H9 (cell line): ENCODE results near the gene LY6G5C. TPM values are rescaled to one million over a fixed set of nuclear protein-coding genes. Genes with fewer than 3 reads are reported as not detected.

Experiments used
- DNase-seq: peaks from one replicate; pipeline ENCODE4 v3.0.0-alpha.2; 2017
- H2AFZ ChIP-seq: one replicate; pipeline ENCODE4 v1.6.1; 2013; ENCODE audit warnings: mild to moderate bottlenecking, low read length, control low read depth, moderate library complexity
- H2AK5ac ChIP-seq: 2 replicates; pipeline ENCODE4 v1.6.1; 2013; ENCODE audit warnings: low read length, control low read depth, mixed read lengths; ENCODE audit not compliant: insufficient read length
- H2BK120ac ChIP-seq: one replicate; pipeline ENCODE4 v1.6.1; 2013; ENCODE audit warnings: low read depth, mild to moderate bottlenecking, low read length, control low read depth, inconsistent platforms; ENCODE audit not compliant: poor library complexity, severe bottlenecking
- H2BK12ac ChIP-seq: 2 replicates; pipeline ENCODE4 v1.6.1; 2013; ENCODE audit warnings: low read length, control low read depth, mixed read lengths, low read depth; ENCODE audit not compliant: insufficient read length
- H2BK15ac ChIP-seq: 2 replicates; pipeline ENCODE4 v1.6.1; 2013; ENCODE audit warnings: low read depth, low read length, control low read depth
- H2BK20ac ChIP-seq: one replicate; pipeline ENCODE4 v1.6.1; 2013; ENCODE audit warnings: low read depth, mild to moderate bottlenecking, low read length, control low read depth, inconsistent platforms; ENCODE audit not compliant: poor library complexity, severe bottlenecking
- H2BK5ac ChIP-seq: 2 replicates; pipeline ENCODE4 v1.6.1; 2013; ENCODE audit warnings: low read length, control low read depth, mixed read lengths; ENCODE audit not compliant: insufficient read length
- H3K14ac ChIP-seq: 2 replicates; pipeline ENCODE4 v1.6.1; 2013; ENCODE audit warnings: low read length, control low read depth; ENCODE audit not compliant: insufficient read depth
- H3K18ac ChIP-seq: 2 replicates; pipeline ENCODE4 v1.6.1; 2013; ENCODE audit warnings: low read depth, mild to moderate bottlenecking, mixed read lengths, low read length, control low read depth; ENCODE audit not compliant: insufficient read length
- H3K23ac ChIP-seq: 2 replicates; pipeline ENCODE4 v1.6.1; 2013; ENCODE audit warnings: low read length, control low read depth, mixed read lengths, low read depth; ENCODE audit not compliant: insufficient read length
- H3K23me2 ChIP-seq: 2 replicates; pipeline ENCODE4 v1.6.1; 2013; ENCODE audit warnings: low read depth, mild to moderate bottlenecking, mixed read lengths, low read length, control low read depth; ENCODE audit not compliant: insufficient read length, poor library complexity, severe bottlenecking
- H3K27ac ChIP-seq: 2 replicates; pipeline ENCODE4 v1.5.1; 2013; ENCODE audit warnings: low read length, control low read depth, mixed read lengths, low read depth; ENCODE audit not compliant: insufficient read length
- H3K27me3 ChIP-seq: 2 replicates; pipeline ENCODE4 v1.6.1; 2013; ENCODE audit warnings: low read length, control low read depth, inconsistent platforms; ENCODE audit not compliant: insufficient read depth
- H3K4ac ChIP-seq: 2 replicates; pipeline ENCODE4 v1.6.1; 2013; ENCODE audit warnings: low read depth, mild to moderate bottlenecking, control low read depth, inconsistent platforms, low read length, moderate library complexity
- H3K4me1 ChIP-seq: 2 replicates; pipeline ENCODE4 v1.6.1; 2013; ENCODE audit warnings: low read length, control low read depth, inconsistent platforms; ENCODE audit not compliant: insufficient read depth
- H3K4me2 ChIP-seq: 2 replicates; pipeline ENCODE4 v1.6.1; 2013; ENCODE audit warnings: low read length, control low read depth, mixed read lengths; ENCODE audit not compliant: insufficient read length, insufficient read depth
- H3K56ac ChIP-seq: 2 replicates; pipeline ENCODE4 v1.6.1; 2013; ENCODE audit warnings: low read depth, mild to moderate bottlenecking, mixed read lengths, low read length, control low read depth; ENCODE audit not compliant: insufficient read length
- H3K79me1 ChIP-seq: 2 replicates; pipeline ENCODE4 v1.6.1; 2013; ENCODE audit warnings: low read depth, mild to moderate bottlenecking, moderate library complexity, low read length, control low read depth, inconsistent platforms; ENCODE audit not compliant: insufficient read depth, poor library complexity, severe bottlenecking
- H3K79me2 ChIP-seq: 2 replicates; pipeline ENCODE4 v1.6.1; 2013; ENCODE audit warnings: low read length, control low read depth, inconsistent platforms; ENCODE audit not compliant: insufficient read depth
- H3K9ac ChIP-seq: 2 replicates; pipeline ENCODE4 v1.6.1; 2013; ENCODE audit warnings: low read length, control low read depth, mixed read lengths; ENCODE audit not compliant: insufficient read length; ENCODE audit errors: extremely low read depth
- H3K9me3 ChIP-seq: one replicate; pipeline ENCODE4 v1.6.1; 2013; ENCODE audit warnings: low read depth, low read length, inconsistent platforms; ENCODE audit not compliant: control insufficient read depth
- H3T11ph ChIP-seq: one replicate; pipeline ENCODE4 v1.6.1; 2013; ENCODE audit warnings: mild to moderate bottlenecking, low read length, control low read depth, inconsistent platforms
- H4K20me1 ChIP-seq: one replicate; pipeline ENCODE4 v1.6.1; 2013; ENCODE audit not compliant: control insufficient read depth, insufficient read length, insufficient read depth
- H4K5ac ChIP-seq: 2 replicates; pipeline ENCODE4 v1.6.1; 2013; ENCODE audit warnings: low read depth, mild to moderate bottlenecking, mixed read lengths, low read length, control low read depth; ENCODE audit not compliant: insufficient read length
- H4K8ac ChIP-seq: replicated peaks from 2 replicates; pipeline ENCODE4 v1.6.1; 2013; ENCODE audit warnings: low read length, control low read depth, mixed read lengths, low read depth; ENCODE audit not compliant: insufficient read length
- H4K91ac ChIP-seq: 2 replicates; pipeline ENCODE4 v1.6.1; 2013; ENCODE audit warnings: low read depth, mild to moderate bottlenecking, moderate library complexity, mixed read lengths, low read length, control low read depth; ENCODE audit not compliant: insufficient read length
- H3K27ac Mint-ChIP-seq, 3 experiments: 2 replicates in 2 of 3; 3 replicates in 1 of 3; pipeline ENCODE4 v1.8.0; 2020 to 2021; ENCODE audit warnings: mixed read lengths in 3 of 3, mild to moderate bottlenecking in 1 of 3, moderate library complexity in 1 of 3
- H3K27me3 Mint-ChIP-seq: 2 replicates; pipeline ENCODE4 v1.8.0; 2021; ENCODE audit warnings: low read depth, mild to moderate bottlenecking, moderate library complexity, mixed read lengths
- H3K36me3 Mint-ChIP-seq, 3 experiments: 2 replicates in 2 of 3; 3 replicates in 1 of 3; pipeline ENCODE4 v1.8.0; 2020 to 2021; ENCODE audit warnings: low read depth in 3 of 3, mixed read lengths in 3 of 3; ENCODE audit not compliant: insufficient read depth in 1 of 3
- H3K4me1 Mint-ChIP-seq, 2 experiments: 2 replicates each; pipeline ENCODE4 v1.8.0; 2020; ENCODE audit warnings: mixed read lengths in 2 of 2
- H3K4me3 Mint-ChIP-seq, 2 experiments: 2 replicates in 1 of 2; 3 replicates in 1 of 2; pipeline ENCODE4 v1.8.0; 2020 to 2021; ENCODE audit warnings: mild to moderate bottlenecking in 2 of 2, mixed read lengths in 2 of 2, moderate library complexity in 1 of 2
- H3K9me3 Mint-ChIP-seq, 2 experiments: 2 replicates in 1 of 2; 3 replicates in 1 of 2; pipeline ENCODE4 v1.8.0; 2020; ENCODE audit warnings: mild to moderate bottlenecking in 2 of 2, mixed read lengths in 2 of 2, moderate library complexity in 1 of 2
- WGBS: extraction: QIAGEN DNeasy Blood & Tissue Kit; methylation state at CpG from one replicate; pipeline ENCODE4 v1.1.7; 2013; ENCODE audit warnings: missing lambda C conversion rate, low lambda C conversion rate, mixed read lengths; ENCODE audit not compliant: insufficient read length; ENCODE audit errors: extremely low coverage; 5-methylcytosine and 5-hydroxymethylcytosine counted together
- total RNA-seq: library from RNA; stranded (reverse); gene quantifications from 2 replicates; pipeline ENCODE4 v1.2.1, GENCODE V29; 2021
- TF ChIP-seq, protein P1 (sequence below): fragments of 200-600 bp; sonication (generic); conservative IDR thresholded peaks from 3 replicates; pipeline ENCODE4 v1.8.0; 2021; ENCODE audit warnings: antibody characterized with exemption, mild to moderate bottlenecking

LY6G5C gene
- total RNA-seq, 1 experiment from 2014 or later = 2.2 TPM

DNA sequence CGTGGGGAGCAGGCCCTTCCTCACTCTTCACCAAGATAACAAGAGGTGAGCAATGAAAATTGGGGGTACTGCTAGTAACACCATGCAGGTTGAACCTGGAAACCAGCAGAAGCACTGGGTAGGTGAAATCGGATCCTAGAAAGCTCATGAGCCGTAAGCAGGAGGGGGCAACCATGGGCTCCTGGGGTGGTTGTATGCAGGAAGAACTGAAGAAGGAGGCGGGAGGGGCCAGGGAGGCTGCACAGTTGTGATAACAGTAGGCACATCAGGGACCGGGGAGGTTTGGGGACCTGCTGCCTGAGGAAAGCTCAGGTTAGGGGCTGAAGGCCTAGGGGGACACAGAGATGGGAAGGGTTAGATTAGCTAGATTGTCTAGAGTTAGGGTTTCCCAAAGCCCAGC lies 5.6 kb upstream of the LY6G5C start:
- no peak overlapping the region for H3K4ac ChIP-seq
- no peak overlapping the region for H2AK5ac ChIP-seq
- no peaks in the 10 kb centered on the region; the same call in 1 of the 2 replicates for H3K27me3 ChIP-seq
- DNase-seq = no peak
- H2BK20ac ChIP-seq = no peak overlapping the region
- H3K4me1 ChIP-seq = no peaks in the 10 kb centered on the region
- H4K91ac ChIP-seq = no peak overlapping the region
- H3K23ac ChIP-seq = no peak overlapping the region
- H3K4me1 Mint-ChIP-seq = peaks cover 15 to 21% of the 10 kb centered on the region in 2 experiments
- no peak overlapping the region for H3K18ac ChIP-seq
- H3K9me3 ChIP-seq = no peaks in the 10 kb centered on the region
- H3K23me2 ChIP-seq = peaks cover 11% of the 10 kb centered on the region
- H3K27me3 Mint-ChIP-seq = peaks cover 16% of the 10 kb centered on the region
- no peaks in the 10 kb centered on the region for H3K79me1 ChIP-seq
- no peak overlapping the region for H3K4me2 ChIP-seq
- H3K27ac ChIP-seq = no peak overlapping the region
- H4K8ac ChIP-seq = no peak overlapping the region
- TF ChIP-seq, protein P1, sequence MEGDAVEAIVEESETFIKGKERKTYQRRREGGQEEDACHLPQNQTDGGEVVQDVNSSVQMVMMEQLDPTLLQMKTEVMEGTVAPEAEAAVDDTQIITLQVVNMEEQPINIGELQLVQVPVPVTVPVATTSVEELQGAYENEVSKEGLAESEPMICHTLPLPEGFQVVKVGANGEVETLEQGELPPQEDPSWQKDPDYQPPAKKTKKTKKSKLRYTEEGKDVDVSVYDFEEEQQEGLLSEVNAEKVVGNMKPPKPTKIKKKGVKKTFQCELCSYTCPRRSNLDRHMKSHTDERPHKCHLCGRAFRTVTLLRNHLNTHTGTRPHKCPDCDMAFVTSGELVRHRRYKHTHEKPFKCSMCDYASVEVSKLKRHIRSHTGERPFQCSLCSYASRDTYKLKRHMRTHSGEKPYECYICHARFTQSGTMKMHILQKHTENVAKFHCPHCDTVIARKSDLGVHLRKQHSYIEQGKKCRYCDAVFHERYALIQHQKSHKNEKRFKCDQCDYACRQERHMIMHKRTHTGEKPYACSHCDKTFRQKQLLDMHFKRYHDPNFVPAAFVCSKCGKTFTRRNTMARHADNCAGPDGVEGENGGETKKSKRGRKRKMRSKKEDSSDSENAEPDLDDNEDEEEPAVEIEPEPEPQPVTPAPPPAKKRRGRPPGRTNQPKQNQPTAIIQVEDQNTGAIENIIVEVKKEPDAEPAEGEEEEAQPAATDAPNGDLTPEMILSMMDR = no peak
- no peaks in the 10 kb centered on the region; a peak in 2 of 5 replicates for H3K9me3 Mint-ChIP-seq
- no peak overlapping the region for H2BK15ac ChIP-seq
- H3K79me2 ChIP-seq = no peaks in the 10 kb centered on the region
- H3K9ac ChIP-seq = no peak overlapping the region
- H3K14ac ChIP-seq = no peak overlapping the region
- no peak overlapping the region for H3T11ph ChIP-seq
- peaks cover 14 to 49% (median 32%) of the 10 kb centered on the region in 3 experiments for H3K36me3 Mint-ChIP-seq
- H4K5ac ChIP-seq = no peak overlapping the region
- no peak overlapping the region for H2BK5ac ChIP-seq
- no peak overlapping the region for H3K4me3 Mint-ChIP-seq
- no peak overlapping the region for H2AFZ ChIP-seq
- H2BK120ac ChIP-seq = no peak overlapping the region
- no peak overlapping the region for H2BK12ac ChIP-seq
- no peak overlapping the region; a peak in 1 of 7 replicates for H3K27ac Mint-ChIP-seq
- H4K20me1 ChIP-seq = no peaks in the 10 kb centered on the region
- no peak overlapping the region for H3K56ac ChIP-seq
- WGBS = no CpG with 5 or more reads among the region's 5 CpGs
